ENCODE data around the gene IQCM. TPM values are rescaled to one million over a fixed set of nuclear protein-coding genes. Genes with fewer than 3 reads are reported as not detected.
A peak's percentile ranks its signal among the peaks of the same experiment; 100 is the strongest.

Gene IQCM
- total and polyA plus RNA-seq, 2 donors (not counting 3 experiments of a cell fraction or from before 2014, with no cell fraction given): not detected

- no peak for DNase-seq (ENCODE audit: low read depth, low spot score)
- H3K27me3 ChIP-seq (ENCODE audit: control insufficient read depth in 2 of 2, insufficient read depth in 2 of 2, low read length in 2 of 2): no peaks in the 10 kb centered on the region
- FAIRE-seq: no peak
- no peaks in the 10 kb centered on the region for H3K79me2 ChIP-seq (ENCODE audit: control insufficient read depth, insufficient read depth, low read length)
- ChIA-PET CTCF (no interaction called here), POLR2A (no interaction called here)
- H3K27ac ChIP-seq (ENCODE audit: insufficient read depth, low read depth, low read length): no peak overlapping the region
- no peaks in the 10 kb centered on the region for H3K9me1 ChIP-seq (replicated peaks; ENCODE audit: control insufficient read depth, extremely low read depth, insufficient read depth, low read length)
- intact Hi-C loops (cut with micrococcal nuclease) (no loop called here), dilution Hi-C loops (cut with MboI; ENCODE audit: extremely low pct_ligation_motif_present, low sequenced_read_pairs) (no loop called here)
- H3K9me3 ChIP-seq (replicated peaks; ENCODE audit: control insufficient read depth, insufficient read depth, low read length): no peaks in the 10 kb centered on the region
- H2AFZ ChIP-seq (ENCODE audit: low read depth, low read length): no peak overlapping the region
- TF ChIP-seq MAX (IDR thresholded peaks at IDR 0.05; ENCODE audit: insufficient read depth, insufficient read length): no peak
- no peak for TF ChIP-seq MYC (IDR thresholded peaks at IDR 0.05; ENCODE audit: low read depth, low read length)
- TF ChIP-seq GATA2 (IDR thresholded peaks at IDR 0.05; ENCODE audit: insufficient read depth, insufficient read length, low read depth, low read length): no peak
- TF ChIP-seq, protein P1, sequence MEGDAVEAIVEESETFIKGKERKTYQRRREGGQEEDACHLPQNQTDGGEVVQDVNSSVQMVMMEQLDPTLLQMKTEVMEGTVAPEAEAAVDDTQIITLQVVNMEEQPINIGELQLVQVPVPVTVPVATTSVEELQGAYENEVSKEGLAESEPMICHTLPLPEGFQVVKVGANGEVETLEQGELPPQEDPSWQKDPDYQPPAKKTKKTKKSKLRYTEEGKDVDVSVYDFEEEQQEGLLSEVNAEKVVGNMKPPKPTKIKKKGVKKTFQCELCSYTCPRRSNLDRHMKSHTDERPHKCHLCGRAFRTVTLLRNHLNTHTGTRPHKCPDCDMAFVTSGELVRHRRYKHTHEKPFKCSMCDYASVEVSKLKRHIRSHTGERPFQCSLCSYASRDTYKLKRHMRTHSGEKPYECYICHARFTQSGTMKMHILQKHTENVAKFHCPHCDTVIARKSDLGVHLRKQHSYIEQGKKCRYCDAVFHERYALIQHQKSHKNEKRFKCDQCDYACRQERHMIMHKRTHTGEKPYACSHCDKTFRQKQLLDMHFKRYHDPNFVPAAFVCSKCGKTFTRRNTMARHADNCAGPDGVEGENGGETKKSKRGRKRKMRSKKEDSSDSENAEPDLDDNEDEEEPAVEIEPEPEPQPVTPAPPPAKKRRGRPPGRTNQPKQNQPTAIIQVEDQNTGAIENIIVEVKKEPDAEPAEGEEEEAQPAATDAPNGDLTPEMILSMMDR (IDR thresholded peaks at IDR 0.05; ENCODE audit: extremely low read depth in 1 of 2, insufficient read depth in 1 of 2, low read depth in 1 of 2, low read length in 2 of 2): no peak
- TF ChIP-seq POLR2A (IDR thresholded peaks at IDR 0.05; ENCODE audit: low read depth, low read length): no peak
- H3K36me3 ChIP-seq (ENCODE audit: control insufficient read depth in 2 of 2, extremely low read depth in 1 of 2, insufficient read depth in 2 of 2, low read length in 2 of 2): no peaks in the 10 kb centered on the region
- H3K4me3 ChIP-seq (replicated peaks in 1 of 3; ENCODE audit: insufficient read depth in 1 of 3, low read depth in 1 of 3, low read length in 3 of 3): no peak overlapping the region
- no TSS peak for BruUV-seq (replicated peaks)
- no peaks in the 10 kb centered on the region for H3K4me1 ChIP-seq (ENCODE audit: control insufficient read depth, extremely low read depth, insufficient read depth, low read length)
- no peaks in the 10 kb centered on the region for H4K20me1 ChIP-seq (replicated peaks; ENCODE audit: control insufficient read depth, extremely low read depth, insufficient read depth, low read length)
- H3K4me2 ChIP-seq (ENCODE audit: insufficient read depth, low read length): no peak overlapping the region
- no peak overlapping the region for H3K9ac ChIP-seq (replicated peaks; ENCODE audit: extremely low read depth, insufficient read depth, low read length)
Observed at GRCh38 chr4:149398993-149399392, 416.6 kb downstream of the IQCM start.

GRCh38 chr4:149370785-149371420, 444.7 kb downstream of the IQCM start:
- Histone ChIP-seq H3K27ac (ENCODE audit: insufficient read depth, low read depth, low read length) (no peak overlapping the region), H3K9me1 (replicated peaks; ENCODE audit: control insufficient read depth, extremely low read depth, insufficient read depth, low read length) (no peaks in the 10 kb centered on the region), H3K9me3 (replicated peaks; ENCODE audit: control insufficient read depth, insufficient read depth, low read length) (no peaks in the 10 kb centered on the region), H3K27me3 (ENCODE audit: control insufficient read depth in 2 of 2, insufficient read depth in 2 of 2, low read length in 2 of 2) (no peaks in the 10 kb centered on the region), H3K4me2 (ENCODE audit: insufficient read depth, low read length) (no peak overlapping the region), H3K4me1 (ENCODE audit: control insufficient read depth, extremely low read depth, insufficient read depth, low read length) (no peaks in the 10 kb centered on the region), H3K79me2 (ENCODE audit: control insufficient read depth, insufficient read depth, low read length) (no peaks in the 10 kb centered on the region), H2AFZ (ENCODE audit: low read depth, low read length) (no peak overlapping the region), H4K20me1 (replicated peaks; ENCODE audit: control insufficient read depth, extremely low read depth, insufficient read depth, low read length) (no peaks in the 10 kb centered on the region), H3K36me3 (ENCODE audit: control insufficient read depth in 2 of 2, extremely low read depth in 1 of 2, insufficient read depth in 2 of 2, low read length in 2 of 2) (no peaks in the 10 kb centered on the region), H3K4me3 (replicated peaks in 1 of 3; ENCODE audit: insufficient read depth in 1 of 3, low read depth in 1 of 3, low read length in 3 of 3) (no peak overlapping the region), H3K9ac (replicated peaks; ENCODE audit: extremely low read depth, insufficient read depth, low read length) (no peak overlapping the region)
- no peak for TF ChIP-seq POLR2AphosphoS5 (IDR thresholded peaks at IDR 0.05; ENCODE audit: insufficient read depth, low read depth, low read length)
- TF ChIP-seq MYC (IDR thresholded peaks at IDR 0.05; ENCODE audit: low read depth, low read length): no peak
- no peak for TF ChIP-seq MAX (IDR thresholded peaks at IDR 0.05; ENCODE audit: insufficient read depth, insufficient read length)
- TF ChIP-seq EZH2 (IDR thresholded peaks at IDR 0.05; ENCODE audit: borderline replicate concordance, low read depth, low read length, severe bottlenecking): no peak
- TF ChIP-seq, protein P1 (IDR thresholded peaks at IDR 0.05; ENCODE audit: extremely low read depth in 1 of 2, insufficient read depth in 1 of 2, low read depth in 1 of 2, low read length in 2 of 2): peak in 1 of 2 donors; percentile 16
- DNase-seq (ENCODE audit: low read depth, low spot score) (peak; percentile 46), FAIRE-seq (peak; percentile 8)
- intact Hi-C loops (cut with micrococcal nuclease) (loop anchor here (1.0 to 5.0 kb wide), 2 partner anchors 526 to 541 kb away; no protein-coding TSS in a partner anchor), dilution Hi-C loops (cut with MboI; ENCODE audit: extremely low pct_ligation_motif_present, low sequenced_read_pairs) (no loop called here)
- BruUV-seq (replicated peaks): no TSS peak
- POLR2A ChIA-PET: no interaction called here
- CTCF ChIA-PET: interaction anchor here (1.6 kb wide), 1 partner anchor 527 kb away, joined by 21 read pairs; no protein-coding TSS in a partner anchor
